GM21367 (cell line): ENCODE data around the gene PRKN.
A peak's percentile ranks its signal among the peaks of the same experiment; 100 is the strongest.

Experiments used
- ATAC-seq: cut with Tn5 transposase; IDR thresholded peaks from one replicate; pipeline ENCODE4 v1.9.1; 2021; ENCODE audit not compliant: unreplicated experiment

PRKN gene

DNA sequence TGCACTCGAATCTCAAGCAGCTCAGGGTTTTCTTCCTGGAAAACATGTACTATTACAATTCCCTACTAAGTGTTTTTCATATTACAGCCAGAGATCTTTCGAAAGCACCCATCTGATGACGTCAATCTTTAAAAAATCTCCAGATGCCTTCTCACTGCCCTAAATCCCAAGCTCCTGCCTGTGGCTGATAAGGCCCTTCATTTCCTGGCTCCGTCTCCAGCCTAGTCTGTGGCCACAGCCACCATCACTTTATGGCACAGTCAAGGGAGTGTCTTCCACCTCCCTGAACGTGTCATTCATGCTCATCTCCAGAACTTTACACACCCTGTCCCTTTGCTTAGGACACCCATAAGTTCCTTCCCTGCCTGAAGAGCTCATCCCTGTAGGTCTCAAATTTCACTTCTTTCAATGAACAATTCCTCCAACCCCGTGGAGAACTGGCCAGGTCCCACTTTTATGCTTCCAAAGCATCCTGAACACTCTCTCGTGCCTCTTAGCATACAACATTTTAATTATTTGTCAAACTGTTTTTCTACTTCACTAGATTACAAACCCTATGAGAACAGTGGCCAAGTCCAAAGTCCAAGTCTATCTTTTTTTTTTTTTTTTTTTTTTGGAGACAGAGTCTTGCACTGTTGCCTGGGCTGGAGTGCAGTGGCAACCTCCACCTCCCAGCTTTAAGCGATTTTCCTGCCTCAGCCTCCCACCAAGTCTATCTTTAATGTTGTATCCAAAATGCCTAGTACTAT lies 1347.6 kb downstream of the PRKN start:
- ATAC-seq = no peak

DNA sequence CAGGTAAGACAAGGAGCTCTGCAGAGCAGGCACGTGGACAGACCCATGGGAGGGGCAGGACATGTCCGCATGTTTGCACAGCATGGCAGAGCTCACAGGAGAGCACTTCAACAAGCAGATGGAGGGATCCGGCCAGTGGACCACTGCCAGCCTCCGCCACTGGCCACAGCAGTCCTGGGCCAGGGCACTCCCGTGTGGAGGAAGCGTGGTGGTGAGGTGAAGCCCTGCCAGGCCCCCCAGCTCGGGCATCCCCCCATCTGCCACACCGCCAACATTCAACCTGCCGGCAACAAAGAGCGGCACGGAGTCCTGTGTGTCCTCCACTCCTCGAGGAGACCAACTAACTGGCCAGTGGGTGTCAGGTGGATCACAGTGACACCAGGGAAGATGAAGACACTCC lies 1349.5 kb downstream of the PRKN start:
- no peak for ATAC-seq

DNA sequence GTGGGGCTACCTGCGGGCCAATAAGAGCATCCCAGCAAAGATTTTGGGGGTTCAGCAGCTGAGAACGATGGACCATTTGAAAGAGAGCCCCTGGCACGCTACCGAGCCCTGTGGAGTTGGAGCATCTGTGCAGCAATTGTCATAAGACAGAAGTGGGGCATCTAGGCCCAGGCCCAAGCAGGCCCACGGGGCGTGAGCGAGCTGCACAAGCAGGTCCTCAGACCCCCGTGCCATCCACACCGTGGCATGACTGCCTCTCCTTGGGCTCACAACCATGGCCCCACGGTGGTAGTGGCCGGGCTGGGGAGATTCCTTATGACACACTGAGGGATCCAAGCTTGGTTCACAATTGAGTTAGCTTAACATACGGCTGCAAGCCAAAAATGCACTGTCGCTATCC lies 1350.5 kb downstream of the PRKN start:
- no peak for ATAC-seq

DNA sequence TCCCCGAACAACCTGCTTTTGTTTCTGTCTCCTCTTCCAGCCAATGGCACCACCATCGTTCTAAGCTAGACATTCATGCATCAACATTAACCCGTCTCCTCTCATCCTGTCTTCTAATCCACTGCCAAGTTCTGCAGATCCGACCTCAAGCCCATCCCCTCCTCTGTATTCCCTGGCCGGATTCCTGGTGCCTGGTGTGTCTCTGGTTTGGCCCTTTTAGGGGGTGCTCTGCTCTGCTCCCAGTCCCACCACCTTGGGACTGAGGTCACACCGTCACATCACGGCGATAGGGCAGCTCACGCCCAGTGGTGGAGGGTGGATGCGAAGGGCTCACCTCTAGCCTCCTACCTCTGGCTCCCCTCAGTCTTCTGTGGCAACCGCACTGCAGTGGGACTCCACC lies 1351.2 kb downstream of the PRKN start:
- no peak for ATAC-seq

DNA sequence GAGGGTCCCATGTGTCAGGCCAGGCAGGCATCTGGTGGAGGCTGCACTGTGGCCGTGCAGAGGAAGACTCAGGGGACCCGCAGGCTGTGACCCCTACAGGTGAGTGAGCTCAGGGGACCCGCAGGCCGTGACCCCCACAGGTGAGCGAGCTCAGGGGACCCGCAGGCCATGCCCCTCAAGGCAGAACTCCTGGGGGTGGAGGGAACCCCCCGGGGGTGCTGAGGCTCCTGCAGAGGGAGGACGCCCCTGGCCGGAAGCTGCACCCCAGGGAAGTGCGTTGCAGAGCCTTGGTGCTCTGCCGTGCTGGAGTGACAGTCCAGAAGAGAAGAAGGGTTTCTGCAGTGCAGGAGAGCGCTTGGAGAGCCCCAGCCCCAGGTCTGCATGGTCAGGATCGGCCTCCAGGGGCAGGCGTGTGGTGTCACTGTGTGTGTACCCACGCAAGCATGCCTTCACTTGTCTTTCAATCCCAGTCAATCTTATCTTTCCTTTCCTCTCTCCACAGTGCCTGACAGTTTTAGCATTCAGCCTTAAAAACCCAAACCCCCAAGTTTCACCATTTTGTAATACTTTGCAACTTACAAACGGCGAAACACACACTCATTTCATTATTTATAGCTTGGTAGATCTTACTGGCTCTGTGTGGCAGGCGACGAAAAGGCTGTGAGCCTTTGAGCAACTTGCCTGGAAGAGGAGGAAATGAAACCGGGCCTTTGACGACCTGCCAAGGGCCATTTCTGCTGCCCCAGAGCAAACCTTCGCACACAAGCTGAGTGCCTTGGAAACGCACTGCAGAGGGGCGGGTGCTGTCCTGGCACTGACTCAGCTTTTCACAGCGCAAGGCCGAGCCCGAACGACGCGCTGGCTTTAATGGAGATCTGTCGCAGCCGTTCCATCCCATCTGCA lies 1352.3 kb downstream of the PRKN start:
- no peak for ATAC-seq

DNA sequence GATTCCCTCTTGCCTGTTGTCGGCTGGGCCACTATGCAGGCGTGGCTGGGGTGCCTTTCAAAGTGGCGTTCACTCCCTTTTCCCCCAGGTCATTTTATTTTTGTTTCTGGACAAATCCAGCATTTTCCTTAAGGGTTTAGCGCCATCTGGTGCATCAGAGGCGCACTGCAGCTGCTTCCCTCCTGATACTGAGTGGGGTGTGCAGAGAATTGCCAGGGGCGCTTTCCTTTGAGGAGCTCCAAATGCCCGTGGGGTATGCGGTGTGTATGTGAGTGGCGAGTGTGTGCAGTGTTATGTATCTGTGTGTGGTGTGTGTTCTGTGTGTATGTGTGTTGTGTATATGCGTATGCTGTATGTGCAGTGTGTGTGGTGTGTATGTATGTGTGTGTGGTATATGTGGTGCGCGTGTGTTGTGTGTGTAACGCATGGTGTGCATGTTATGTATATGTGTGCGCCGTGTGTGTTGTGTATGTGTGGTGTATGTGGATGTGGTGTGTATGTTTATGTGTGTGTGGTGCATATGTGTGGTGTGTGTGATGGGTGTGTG lies 1353.6 kb downstream of the PRKN start:
- ATAC-seq = peak; percentile 38

DNA sequence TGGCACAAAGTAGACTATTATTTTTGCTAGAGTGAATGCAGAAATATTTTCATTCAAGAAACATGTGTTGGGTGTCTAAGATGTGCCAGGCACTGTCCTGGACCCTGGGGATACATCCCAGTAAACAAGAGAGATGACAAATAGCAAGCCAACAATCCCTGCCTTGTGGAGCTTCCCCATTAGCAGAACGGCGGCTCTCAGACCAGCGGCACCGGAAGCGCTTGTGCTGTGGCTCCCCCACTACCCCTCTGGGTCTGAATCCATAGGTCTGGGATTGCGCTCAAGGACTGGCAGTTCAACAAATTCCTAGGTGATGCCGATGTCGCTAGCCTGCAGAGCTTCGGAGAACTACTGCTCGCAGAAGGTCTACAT lies 1355.2 kb downstream of the PRKN start:
- ATAC-seq = no peak

DNA sequence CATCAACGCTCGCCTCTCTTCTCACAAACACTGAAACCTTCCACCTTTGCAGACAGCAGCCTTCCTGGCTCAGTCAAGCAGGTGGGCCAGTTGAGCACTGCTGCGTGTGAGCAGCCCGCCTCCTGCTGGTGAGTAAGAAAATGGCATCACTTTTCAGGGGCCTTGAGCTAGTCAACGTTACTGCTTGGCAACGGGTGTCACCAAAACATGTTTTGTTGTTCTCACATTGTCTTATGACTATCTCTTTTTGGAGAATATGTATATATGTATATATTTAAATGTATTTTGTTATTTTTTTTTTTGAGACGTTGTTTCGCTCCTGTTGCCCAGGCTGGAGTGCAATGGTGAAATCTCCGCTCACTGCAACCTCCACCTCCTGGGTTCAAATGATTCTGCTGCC lies 1356.7 kb downstream of the PRKN start:
- ATAC-seq = peak; percentile 93

DNA sequence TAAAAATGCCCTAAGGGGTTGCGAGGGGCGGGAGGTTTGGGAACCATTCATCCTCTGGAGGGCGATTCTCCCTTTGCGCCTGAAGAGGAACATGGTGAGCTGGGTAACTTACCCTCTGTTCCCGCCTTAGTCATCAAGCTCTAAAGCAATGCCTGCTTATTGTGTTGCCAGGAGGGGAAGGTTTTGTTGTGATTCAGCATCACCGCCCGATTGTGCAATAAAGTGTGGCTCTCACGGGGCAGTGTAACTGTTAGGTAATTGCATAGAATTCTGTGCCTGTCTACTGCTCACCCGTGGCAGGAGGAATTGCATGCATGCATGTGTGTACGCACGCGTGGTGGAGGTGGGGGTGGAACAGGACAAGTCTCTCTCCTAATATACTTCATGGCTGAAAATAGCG lies 1358.2 kb downstream of the PRKN start:
- ATAC-seq = no peak

DNA sequence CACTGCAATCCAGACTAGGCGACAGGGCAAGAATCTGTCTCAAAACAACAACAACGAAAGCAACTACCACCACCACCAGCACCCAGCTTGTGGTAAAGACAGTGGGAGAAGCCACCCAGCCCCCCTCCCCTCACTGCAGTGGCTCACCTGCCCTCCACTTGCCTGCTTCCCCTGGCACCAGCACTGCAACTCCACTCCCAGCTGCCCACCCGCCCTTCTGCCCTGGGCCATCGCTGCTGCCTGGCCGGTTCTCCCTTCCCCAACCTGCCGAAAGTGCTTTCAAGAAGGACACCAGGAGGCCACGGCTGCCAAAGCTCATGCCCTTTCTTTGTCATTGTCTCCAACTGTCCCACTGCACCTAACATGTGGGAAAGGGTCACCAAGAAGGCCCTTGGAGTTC lies 1359.1 kb downstream of the PRKN start:
- no peak for ATAC-seq

DNA sequence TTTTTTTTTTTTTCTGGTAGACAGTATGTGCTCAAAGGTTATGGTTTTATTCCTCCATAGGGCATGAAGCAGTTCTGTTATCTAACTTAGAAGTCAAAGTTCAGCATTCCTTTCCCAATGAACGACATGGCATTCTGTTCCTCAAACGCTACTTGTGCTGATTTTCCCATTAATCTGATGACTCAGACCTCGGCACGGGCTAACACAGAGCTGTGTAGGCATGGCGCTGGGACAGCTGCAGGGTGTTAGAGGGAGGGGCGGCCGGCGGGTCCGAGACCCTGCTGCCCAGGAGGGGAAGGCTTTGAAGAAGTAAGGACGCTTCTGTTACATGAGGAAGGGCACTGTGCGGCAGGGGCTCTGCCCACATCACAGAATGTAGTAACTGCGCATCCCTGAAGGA lies 1360.1 kb downstream of the PRKN start:
- no peak for ATAC-seq

DNA sequence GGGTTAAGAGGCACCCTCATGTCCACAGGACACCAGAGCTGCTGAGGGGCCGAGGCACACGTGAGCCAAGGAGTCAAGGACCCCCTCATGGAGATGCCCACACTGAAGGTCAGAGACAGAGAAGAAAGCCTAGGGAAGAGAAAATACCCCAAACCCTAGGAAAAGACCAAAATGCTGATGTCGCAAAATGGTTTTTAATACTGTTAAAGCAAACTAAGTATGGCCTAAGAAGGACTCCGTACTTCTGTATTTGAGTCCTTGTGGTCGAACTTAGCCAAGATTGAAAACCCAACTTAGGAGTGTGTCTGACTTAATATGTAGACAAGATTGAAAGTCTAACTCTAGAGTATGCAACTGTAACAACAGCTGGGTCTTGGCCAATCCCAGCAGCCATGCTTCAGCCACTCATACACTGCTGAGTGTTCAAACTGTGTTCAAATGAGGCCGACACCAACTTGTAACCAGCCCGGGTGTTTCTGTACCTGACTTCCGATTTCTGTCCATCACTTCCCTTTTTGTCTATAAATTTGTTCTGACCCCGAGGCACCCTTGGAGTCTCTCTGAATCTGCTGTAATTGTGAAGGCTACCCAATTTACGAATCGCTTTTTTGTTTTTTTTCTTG lies 1361.2 kb downstream of the PRKN start:
- no peak for ATAC-seq

DNA sequence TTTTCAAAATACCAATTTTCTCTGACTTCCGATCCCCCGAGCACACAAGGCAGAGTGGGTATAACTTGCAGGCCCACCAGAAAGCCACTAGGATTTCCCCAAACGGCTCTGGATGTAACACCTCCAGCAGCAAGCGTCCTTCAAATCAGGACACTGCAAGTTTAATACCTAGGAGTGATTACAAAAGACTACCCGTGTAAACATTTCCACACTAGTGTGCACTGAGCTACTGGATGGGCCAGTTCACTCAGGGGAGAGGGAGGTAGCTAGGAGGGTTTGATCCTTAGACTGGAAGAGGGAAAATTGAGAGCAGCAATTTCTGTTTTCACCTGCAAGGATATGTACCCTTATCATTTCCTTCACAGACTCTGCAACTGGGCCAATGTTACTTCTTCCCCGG lies 1361.9 kb downstream of the PRKN start:
- ATAC-seq = no peak

DNA sequence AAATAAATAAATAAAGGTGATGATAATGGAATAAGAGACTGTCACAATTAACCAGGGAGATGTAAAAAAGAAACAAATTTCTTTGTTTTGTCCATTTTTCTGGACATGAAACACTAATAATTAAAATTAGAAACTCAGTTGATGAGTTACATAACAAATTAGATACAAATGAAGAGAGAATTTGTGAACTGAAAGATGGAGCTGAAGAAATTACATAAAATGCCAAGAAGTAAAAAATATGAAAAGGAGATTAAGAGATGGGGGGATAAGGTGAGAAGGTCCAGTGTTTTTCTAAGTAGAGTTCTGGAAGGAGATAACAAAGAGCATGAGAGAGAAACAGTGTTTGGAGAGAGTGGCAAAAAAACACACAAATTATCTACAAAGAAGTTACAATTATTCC lies 1364.3 kb downstream of the PRKN start:
- no peak for ATAC-seq

DNA sequence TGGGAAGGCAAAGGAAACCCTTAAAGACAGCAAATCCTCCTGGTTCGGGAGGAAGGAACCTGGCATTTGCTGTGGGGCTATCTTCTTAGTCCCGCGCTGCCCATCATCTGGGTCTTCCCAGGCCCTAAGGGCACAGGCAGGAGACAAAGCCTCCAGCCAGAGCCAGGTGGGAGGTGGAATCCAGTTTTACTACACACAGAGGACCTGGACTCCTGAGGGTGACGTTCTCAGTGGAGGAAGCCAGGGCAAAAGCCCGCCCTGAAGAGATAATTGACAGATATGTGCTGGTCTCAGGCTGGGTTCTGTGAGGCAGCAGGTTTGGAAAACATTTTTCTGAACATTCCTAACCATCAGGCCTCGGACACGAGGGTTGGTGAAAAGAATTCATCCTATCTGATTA lies 1365.3 kb downstream of the PRKN start:
- no peak for ATAC-seq

DNA sequence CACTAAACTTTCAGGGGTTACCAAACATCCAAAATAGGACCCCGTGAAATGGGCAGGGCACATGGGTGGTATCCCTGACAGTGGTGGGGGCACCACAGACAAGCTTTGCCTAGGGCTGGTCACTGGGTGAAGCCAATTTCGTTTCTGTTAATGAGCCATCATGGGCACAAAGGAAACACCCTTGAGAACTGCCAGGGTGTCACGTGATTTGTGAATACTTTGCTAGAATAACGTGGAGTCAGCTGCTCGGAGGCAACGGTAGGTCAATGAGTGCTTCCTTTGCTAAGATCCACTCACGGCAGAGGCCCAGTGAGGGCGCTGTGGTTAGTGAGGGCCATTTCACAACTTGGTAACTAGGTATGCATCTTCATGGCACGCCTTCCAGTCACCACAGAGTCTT lies 1366.0 kb downstream of the PRKN start:
- ATAC-seq = no peak

DNA sequence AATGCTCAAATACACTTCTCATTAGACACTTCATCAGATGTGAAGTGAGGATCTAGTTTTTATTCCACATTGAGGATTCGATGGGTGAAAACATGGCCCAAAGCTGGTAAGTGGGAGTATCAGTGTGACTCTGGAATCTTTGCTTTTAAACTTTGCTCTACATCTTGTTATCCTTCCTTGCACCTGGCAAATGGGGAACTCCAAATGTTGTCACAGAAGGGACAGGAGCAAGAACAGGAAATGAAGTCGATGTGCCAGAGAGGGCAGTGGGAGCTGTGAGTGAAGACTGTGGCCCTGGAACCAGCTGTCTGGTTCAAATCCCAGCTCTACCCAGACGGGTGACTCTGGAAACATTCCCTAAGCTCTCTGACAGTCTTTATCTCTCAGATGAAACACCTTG lies 1367.0 kb downstream of the PRKN start:
- no peak for ATAC-seq

DNA sequence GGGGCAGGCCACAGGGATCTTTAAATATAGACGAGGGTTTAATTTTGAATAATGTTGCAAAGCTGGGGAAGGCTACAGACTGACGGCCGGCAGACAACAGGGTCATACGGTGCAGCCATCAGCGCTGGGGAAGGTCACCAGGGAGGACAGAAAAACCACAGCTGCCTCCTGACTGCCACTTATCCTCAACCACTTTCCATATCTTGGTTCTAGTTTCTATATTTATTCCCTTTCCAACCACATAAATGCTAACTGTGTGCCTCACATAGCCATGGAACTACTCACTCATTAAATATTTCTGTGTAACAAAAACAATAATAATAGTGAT lies 1368.0 kb downstream of the PRKN start:
- ATAC-seq = no peak

DNA sequence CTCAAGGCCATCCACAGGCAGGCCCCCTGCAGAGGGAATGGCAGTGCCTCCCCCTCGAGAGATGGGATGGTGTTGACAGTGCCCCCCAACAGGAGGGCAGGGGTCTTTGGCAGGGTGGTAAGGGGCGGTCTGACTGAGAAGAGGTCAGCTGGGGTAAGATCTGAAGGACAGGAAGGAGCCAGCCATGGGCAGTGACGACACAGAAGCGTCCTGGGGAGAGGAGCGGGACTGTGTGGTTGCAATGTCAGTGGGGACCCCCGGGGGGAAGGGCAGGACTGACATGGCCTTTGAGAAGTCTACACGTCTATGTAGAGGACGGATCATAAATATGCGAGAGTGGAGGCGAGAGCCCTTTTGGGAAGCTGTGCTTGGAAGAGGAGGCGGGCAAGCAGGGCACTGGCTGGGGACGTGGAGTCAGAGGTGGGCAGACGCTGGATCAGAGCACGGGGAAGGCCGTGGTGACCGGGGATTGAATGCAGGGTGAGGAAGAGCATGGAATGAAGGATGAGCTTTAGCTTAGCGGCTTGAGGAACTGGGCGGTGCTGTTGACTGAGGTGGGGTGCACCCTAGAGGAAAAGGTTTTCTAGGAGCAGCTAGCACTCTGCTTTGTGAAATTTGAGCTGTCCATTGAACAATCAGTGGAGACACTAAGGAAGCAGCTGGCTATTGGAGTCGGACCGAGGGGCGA lies 1371.3 kb downstream of the PRKN start:
- ATAC-seq = no peak

DNA sequence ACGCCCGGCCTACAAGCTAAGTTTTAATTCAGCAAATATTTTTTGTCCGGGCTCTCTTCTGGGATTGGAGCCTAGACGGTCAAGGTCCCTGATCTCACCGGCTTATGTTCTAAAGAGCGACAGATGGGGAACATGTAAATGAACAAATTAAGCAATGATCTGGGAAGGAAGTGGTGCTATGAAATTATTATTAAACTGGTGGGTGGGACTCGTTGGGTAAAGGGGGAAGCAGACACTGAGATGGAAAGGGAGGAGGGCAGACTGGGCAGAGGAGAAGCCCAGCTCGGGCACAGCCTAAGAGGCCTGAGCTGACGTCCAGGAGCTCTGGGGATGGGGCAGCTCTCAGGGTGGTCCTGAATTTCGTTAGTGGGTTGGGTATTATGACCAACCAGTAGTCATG lies 1371.9 kb downstream of the PRKN start:
- no peak for ATAC-seq

DNA sequence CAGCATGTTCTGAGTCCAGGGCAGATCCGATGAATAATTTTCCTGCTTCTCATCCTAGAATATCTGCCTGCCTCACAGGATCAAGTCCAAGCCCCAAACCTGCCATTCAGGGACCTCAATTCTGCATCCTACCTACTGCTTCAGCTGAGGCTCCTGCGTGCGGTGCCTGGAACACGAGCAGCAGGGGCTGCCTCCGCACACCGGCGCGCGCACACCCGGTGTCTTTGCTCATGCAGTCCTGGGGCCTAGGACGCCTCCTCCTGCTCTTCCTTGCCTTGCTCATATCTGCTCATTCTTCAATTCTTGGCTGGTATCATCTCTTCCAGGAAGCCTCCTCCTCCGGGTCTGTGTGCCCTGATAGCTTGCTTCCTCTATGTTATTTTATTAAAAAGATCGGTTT lies 1372.6 kb downstream of the PRKN start:
- ATAC-seq = no peak
